ENCODE data around the gene KAZN. TPM values are rescaled to one million over a fixed set of nuclear protein-coding genes. Genes with fewer than 3 reads are reported as not detected.

KAZN gene
- polyA plus RNA-seq, 1 experiment: 5.5 TPM

- Histone ChIP-seq H3K27me3 (ENCODE audit: control insufficient read depth, insufficient read depth, low read length) (no peaks in the 10 kb centered on the region), H3K4me3 (ENCODE audit: low read depth, low read length) (no peak overlapping the region), H3K36me3 (ENCODE audit: control insufficient read depth, insufficient read depth, low read length) (no peaks in the 10 kb centered on the region)
- ChIA-PET CTCF (no interaction called here), POLR2A (no interaction called here)
- no peak for DNase-seq (ENCODE audit: low read depth)
- no peak for TF ChIP-seq CTCF (IDR thresholded peaks at IDR 0.05; ENCODE audit: insufficient read depth, low read depth, low read length)
These were observed 96.1 kb downstream of the KAZN start for GRCh38 chr1:14694589-14694988.

GRCh38 chr1:14696761-14697160, 98.3 kb downstream of the KAZN start:
- ChIA-PET POLR2A (no interaction called here), CTCF (no interaction called here)
- no peaks in the 10 kb centered on the region for H3K36me3 ChIP-seq (ENCODE audit: control insufficient read depth, insufficient read depth, low read length)
- DNase-seq (ENCODE audit: low read depth): no peak
- no peak overlapping the region for H3K4me3 ChIP-seq (ENCODE audit: low read depth, low read length)
- H3K27me3 ChIP-seq (ENCODE audit: control insufficient read depth, insufficient read depth, low read length): no peaks in the 10 kb centered on the region
- TF ChIP-seq CTCF (IDR thresholded peaks at IDR 0.05; ENCODE audit: insufficient read depth, low read depth, low read length): no peak

- no peak for TF ChIP-seq CTCF (IDR thresholded peaks at IDR 0.05; ENCODE audit: insufficient read depth, low read depth, low read length)
- H3K4me3 ChIP-seq (ENCODE audit: low read depth, low read length): no peak overlapping the region
- H3K36me3 ChIP-seq (ENCODE audit: control insufficient read depth, insufficient read depth, low read length): no peaks in the 10 kb centered on the region
- ChIA-PET CTCF (interaction anchor here (0.9 kb wide), 1 partner anchor 9 kb away, joined by 3 read pairs; no protein-coding TSS in a partner anchor), POLR2A (no interaction called here)
- no peak for DNase-seq (ENCODE audit: low read depth)
- H3K27me3 ChIP-seq (ENCODE audit: control insufficient read depth, insufficient read depth, low read length): no peaks in the 10 kb centered on the region
These were observed 98.9 kb downstream of the KAZN start for GRCh38 chr1:14697353-14697752.

DNA sequence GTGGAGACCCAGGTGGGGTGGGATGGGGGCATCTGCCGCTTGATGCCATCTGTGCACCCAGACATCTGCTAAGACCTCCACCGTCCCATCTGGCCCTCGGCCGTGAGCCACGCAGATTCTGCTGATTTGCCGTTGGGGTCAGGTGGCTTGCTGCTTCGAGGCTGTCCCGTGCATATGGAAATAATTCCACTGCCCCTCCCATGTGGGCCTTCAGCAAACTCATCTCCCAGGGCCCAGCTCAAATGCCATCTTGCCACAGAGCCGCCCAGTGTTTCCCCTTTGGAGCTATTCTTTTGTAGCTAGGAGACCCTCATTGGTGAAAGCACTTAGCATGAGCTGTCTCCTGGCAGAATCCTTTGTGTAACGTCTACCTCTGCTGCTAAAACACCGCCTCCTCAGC, 99.8 kb downstream of the KAZN start:
- Histone ChIP-seq H3K4me3 (ENCODE audit: low read depth, low read length) (no peak overlapping the region), H3K36me3 (ENCODE audit: control insufficient read depth, insufficient read depth, low read length) (no peaks in the 10 kb centered on the region), H3K27me3 (ENCODE audit: control insufficient read depth, insufficient read depth, low read length) (no peaks in the 10 kb centered on the region)
- ChIA-PET POLR2A (interaction anchor here (0.9 kb wide), 1 partner anchor 14 kb away, joined by 3 read pairs; no protein-coding TSS in a partner anchor), CTCF (no interaction called here)
- no peak for TF ChIP-seq CTCF (IDR thresholded peaks at IDR 0.05; ENCODE audit: insufficient read depth, low read depth, low read length)
- DNase-seq (ENCODE audit: low read depth): no peak

DNA sequence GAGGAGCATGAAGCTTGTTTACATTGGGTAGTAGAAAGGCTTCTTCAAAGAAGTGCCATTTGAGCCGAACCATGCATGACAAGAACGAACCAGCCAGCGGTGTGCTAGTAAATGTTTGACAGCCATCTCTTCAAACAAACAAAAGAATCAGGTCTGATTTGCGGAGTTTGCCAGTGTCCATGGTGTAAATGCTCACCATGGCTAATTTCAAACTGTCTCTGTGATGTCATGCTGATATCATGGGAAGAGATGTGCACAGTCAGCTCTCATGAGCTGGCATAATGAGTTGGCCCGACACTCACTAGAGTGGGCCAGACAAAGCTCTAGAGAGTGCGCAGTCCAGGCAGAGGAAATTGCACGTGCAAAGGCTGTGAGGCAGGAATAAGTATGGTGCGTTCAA, 101.1 kb downstream of the KAZN start:
- Histone ChIP-seq H3K27me3 (ENCODE audit: control insufficient read depth, insufficient read depth, low read length) (no peaks in the 10 kb centered on the region), H3K36me3 (ENCODE audit: control insufficient read depth, insufficient read depth, low read length) (no peaks in the 10 kb centered on the region), H3K4me3 (ENCODE audit: low read depth, low read length) (no peak overlapping the region)
- POLR2A ChIA-PET: no interaction called here
- no peak for DNase-seq (ENCODE audit: low read depth)
- TF ChIP-seq CTCF (IDR thresholded peaks at IDR 0.05; ENCODE audit: insufficient read depth, low read depth, low read length): no peak
- CTCF ChIA-PET: no interaction called here

Measured in BJ (cell line).